Peyer's patch (tissue), 4 donors: ENCODE results near the gene TOR2A. TPM values are rescaled to one million over a fixed set of nuclear protein-coding genes. Genes with fewer than 3 reads are reported as not detected.

Source experiments
- DNase-seq, 3 donors: peaks; one replicate each; pipeline ENCODE4 v3.0.0-alpha.2; 2017 to 2019
- H3K27ac ChIP-seq, 4 donors: fragments of 200-600 bp; sonication (generic); one replicate each; pipeline ENCODE4 v1.5.1; 2016 to 2019
- H3K27me3 ChIP-seq, 2 donors: fragments of 200-600 bp; sonication (generic); one replicate each; pipeline ENCODE4 v1.5.1; 2019
- H3K36me3 ChIP-seq, 3 donors: fragments of 200-600 bp; sonication (generic); one replicate each; pipeline ENCODE4 v1.5.1; 2016 to 2019
- H3K4me1 ChIP-seq, 4 donors: fragments of 200-600 bp; sonication (generic); one replicate each; pipeline ENCODE4 v1.5.1; 2016 to 2019
- H3K4me3 ChIP-seq, 4 donors: fragments of 200-600 bp; sonication (generic); 1 replicate in 3 of 4; 2 replicates in 1 of 4; pipeline ENCODE4 v1.5.1; 2016 to 2019; ENCODE audit warnings: mild to moderate bottlenecking in 1 of 4
- H3K9me3 ChIP-seq, 4 donors: fragments of 200-600 bp; sonication (generic); one replicate each; pipeline ENCODE4 v1.5.1; 2016 to 2019; ENCODE audit warnings: mild to moderate bottlenecking in 1 of 4
- POLR2A ChIP-seq, 2 donors: fragments of 450-650 bp; IDR thresholded peaks; one replicate each; pipeline ENCODE4 v1.5.1; 2017; ENCODE audit warnings: antibody characterized with exemption in 2 of 2, mild to moderate bottlenecking in 2 of 2, moderate library complexity in 2 of 2
- total RNA-seq, 4 donors: library from RNA; depleted of rRNA; stranded (reverse); fragments of >200 nt; gene quantifications; one replicate each; pipeline ENCODE4 v1.1.0, GENCODE V29; 2016
- TF ChIP-seq, protein P1 (sequence below), 6 experiments: fragments of 450-650 bp in 4 of 6; fragments of 200-600 bp in 2 of 6; sonication (generic) in 1 of 6; IDR thresholded peaks; one replicate each; pipeline ENCODE4 v1.5.1; 2017 to 2019; ENCODE audit warnings: antibody characterized with exemption in 6 of 6, mild to moderate bottlenecking in 3 of 6, moderate library complexity in 1 of 6

Gene TOR2A
- total RNA-seq, 4 donors from 2014 or later: 26.4 to 70.9 (median 35.4) TPM

DNA sequence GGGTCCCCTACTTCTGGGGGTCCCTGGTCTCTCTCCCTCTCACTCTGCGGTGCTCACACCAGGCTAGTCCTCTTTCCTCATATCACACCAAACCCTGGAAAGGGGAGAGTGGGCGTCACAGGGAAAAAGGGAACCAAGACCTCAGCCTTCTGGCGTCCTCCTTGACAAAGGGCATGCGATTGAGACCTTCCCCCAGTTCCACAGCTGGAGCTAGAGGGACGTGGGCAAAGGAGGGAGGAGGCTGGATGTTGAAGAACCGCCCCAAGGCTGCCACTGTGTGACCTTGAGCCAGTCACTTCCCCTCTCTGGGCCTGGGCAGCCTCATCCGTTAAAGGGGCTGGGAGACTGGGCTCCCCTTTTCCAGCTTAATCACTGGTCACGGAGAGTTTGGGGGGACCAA lies 18.5 kb upstream of the TOR2A start:
- H3K27ac ChIP-seq: no peak overlapping the region
- H3K9me3 ChIP-seq: no peaks in the 10 kb centered on the region
- peaks cover 0 to 5% (median 0%) of the 10 kb centered on the region in 4 donors for H3K4me1 ChIP-seq
- H3K4me3 ChIP-seq: no peak overlapping the region
- no peak for DNase-seq
- H3K27me3 ChIP-seq: peaks cover 0 to 18% of the 10 kb centered on the region in 2 donors
- H3K36me3 ChIP-seq: peaks cover 0 to 16% (median 0%) of the 10 kb centered on the region in 3 donors
- no peak for TF ChIP-seq POLR2A (IDR thresholded peaks at IDR 0.05)
- TF ChIP-seq, protein P1, sequence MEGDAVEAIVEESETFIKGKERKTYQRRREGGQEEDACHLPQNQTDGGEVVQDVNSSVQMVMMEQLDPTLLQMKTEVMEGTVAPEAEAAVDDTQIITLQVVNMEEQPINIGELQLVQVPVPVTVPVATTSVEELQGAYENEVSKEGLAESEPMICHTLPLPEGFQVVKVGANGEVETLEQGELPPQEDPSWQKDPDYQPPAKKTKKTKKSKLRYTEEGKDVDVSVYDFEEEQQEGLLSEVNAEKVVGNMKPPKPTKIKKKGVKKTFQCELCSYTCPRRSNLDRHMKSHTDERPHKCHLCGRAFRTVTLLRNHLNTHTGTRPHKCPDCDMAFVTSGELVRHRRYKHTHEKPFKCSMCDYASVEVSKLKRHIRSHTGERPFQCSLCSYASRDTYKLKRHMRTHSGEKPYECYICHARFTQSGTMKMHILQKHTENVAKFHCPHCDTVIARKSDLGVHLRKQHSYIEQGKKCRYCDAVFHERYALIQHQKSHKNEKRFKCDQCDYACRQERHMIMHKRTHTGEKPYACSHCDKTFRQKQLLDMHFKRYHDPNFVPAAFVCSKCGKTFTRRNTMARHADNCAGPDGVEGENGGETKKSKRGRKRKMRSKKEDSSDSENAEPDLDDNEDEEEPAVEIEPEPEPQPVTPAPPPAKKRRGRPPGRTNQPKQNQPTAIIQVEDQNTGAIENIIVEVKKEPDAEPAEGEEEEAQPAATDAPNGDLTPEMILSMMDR (IDR thresholded peaks at IDR 0.05): no peak

- Histone ChIP-seq H3K4me3 (no peak overlapping the region), H3K36me3 (peaks cover 0 to 16% (median 0%) of the 10 kb centered on the region in 3 donors), H3K9me3 (no peaks in the 10 kb centered on the region), H3K4me1 (peaks cover 0 to 5% (median 0%) of the 10 kb centered on the region in 4 donors), H3K27ac (no peak overlapping the region), H3K27me3 (peaks cover 0 to 18% of the 10 kb centered on the region in 2 donors)
- no peak for TF ChIP-seq POLR2A (IDR thresholded peaks at IDR 0.05)
- TF ChIP-seq, protein P1 (IDR thresholded peaks at IDR 0.05): no peak
- DNase-seq: no peak
Observed at GRCh38 chr9:127753148-127753547, 18.1 kb upstream of the TOR2A start.

DNA sequence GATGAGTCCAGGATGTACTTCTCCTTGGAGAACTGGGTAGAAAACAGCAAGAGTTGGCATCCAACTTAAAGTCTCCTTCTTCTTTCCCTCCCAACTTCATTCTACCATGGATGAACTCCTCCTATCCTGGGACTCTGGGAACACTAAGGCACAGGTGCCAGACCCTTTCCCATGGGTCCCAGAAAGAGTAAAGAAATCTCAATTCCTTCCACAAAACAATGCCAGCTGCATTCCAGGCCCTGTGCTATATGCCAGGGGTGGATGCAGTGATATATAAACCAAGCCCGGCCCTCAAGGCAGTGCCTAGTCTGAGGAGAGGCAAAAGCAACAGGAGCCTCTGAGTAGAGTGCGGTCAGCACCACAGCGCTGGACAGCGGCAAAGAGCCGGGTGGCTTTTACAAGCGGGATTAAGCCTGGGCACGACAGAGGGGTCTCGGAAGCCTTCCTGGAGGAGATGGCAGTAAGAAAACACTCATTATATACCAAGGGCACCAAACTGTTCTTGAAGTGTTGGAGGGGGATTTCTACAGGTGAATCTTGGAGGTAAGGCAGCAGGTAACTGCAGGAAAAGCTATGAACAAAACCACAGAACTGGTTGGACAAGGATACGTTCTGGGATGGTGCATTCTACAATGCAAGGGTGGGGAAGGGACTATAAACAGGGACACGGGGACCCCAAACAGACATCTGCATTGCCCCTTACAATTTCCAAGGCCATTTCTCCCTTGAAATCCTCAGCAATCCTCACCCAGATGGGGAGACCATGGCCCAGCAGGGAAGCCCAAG lies 16.4 kb upstream of the TOR2A start:
- Histone ChIP-seq H3K9me3 (no peaks in the 10 kb centered on the region), H3K4me1 (peaks cover 0 to 5% (median 0%) of the 10 kb centered on the region in 4 donors), H3K27ac (no peak overlapping the region), H3K27me3 (peaks cover 0 to 18% of the 10 kb centered on the region in 2 donors), H3K36me3 (peaks cover 0 to 16% (median 0%) of the 10 kb centered on the region in 3 donors), H3K4me3 (no peak overlapping the region)
- TF ChIP-seq, protein P1 (IDR thresholded peaks at IDR 0.05): no peak
- TF ChIP-seq POLR2A (IDR thresholded peaks at IDR 0.05): no peak
- DNase-seq: no peak

- TF ChIP-seq, protein P1 (IDR thresholded peaks at IDR 0.05): no peak
- TF ChIP-seq POLR2A (IDR thresholded peaks at IDR 0.05): no peak
- Histone ChIP-seq H3K27me3 (peaks cover 0 to 4% of the 10 kb centered on the region in 2 donors), H3K27ac (no peak overlapping the region), H3K9me3 (no peaks in the 10 kb centered on the region), H3K36me3 (peaks cover 0 to 16% (median 0%) of the 10 kb centered on the region in 3 donors), H3K4me3 (no peak overlapping the region), H3K4me1 (no peaks in the 10 kb centered on the region)
- DNase-seq: no peak
Observed at GRCh38 chr9:127749090-127749787, 14.1 kb upstream of the TOR2A start.

- Histone ChIP-seq H3K27me3 (peaks cover 0 to 9% of the 10 kb centered on the region in 2 donors), H3K36me3 (peaks cover 0 to 16% (median 0%) of the 10 kb centered on the region in 3 donors), H3K9me3 (no peaks in the 10 kb centered on the region)
Observed at GRCh38 chr9:127746959-127747569, 12.0 kb upstream of the TOR2A start.

More at GRCh38 chr9:127746959-127747569, 12.0 kb upstream of the TOR2A start:
- no peak for DNase-seq
- Histone ChIP-seq H3K4me1 (peaks cover 0 to 6% (median 0%) of the 10 kb centered on the region in 4 donors), H3K27ac (no peak overlapping the region), H3K4me3 (no peak overlapping the region)
- no peak for TF ChIP-seq POLR2A (IDR thresholded peaks at IDR 0.05)
- TF ChIP-seq, protein P1 (IDR thresholded peaks at IDR 0.05): no peak
